Astrocyte (in vitro differentiated cells and primary cell): Measurements from ENCODE around the gene MBNL1. TPM values are rescaled to one million over a fixed set of nuclear protein-coding genes. Genes with fewer than 3 reads are reported as not detected.

Experiments used
- DNase-seq: peaks from one replicate; pipeline ENCODE4 v3.0.0-alpha.2; 2010; ENCODE audit warnings: low read depth
- FAIRE-seq: peaks from 2 replicates; lab custom pipeline; 2011; peaks lifted over from hg19 to GRCh38; lab: Jason Lieb, UNC
- H2AFZ ChIP-seq: 2 replicates; pipeline ENCODE4 v1.6.0; 2012; ENCODE audit warnings: low read depth, low read length, inconsistent platforms
- H3K27ac ChIP-seq: 2 replicates; pipeline ENCODE4 v1.5.1; 2011; ENCODE audit warnings: low read depth, low read length, inconsistent platforms
- H3K27me3 ChIP-seq: 2 replicates; pipeline ENCODE4 v1.6.0; 2011; ENCODE audit warnings: low read length, inconsistent platforms; ENCODE audit not compliant: insufficient read depth
- H3K36me3 ChIP-seq: 2 replicates; pipeline ENCODE4 v1.5.1; 2011; ENCODE audit warnings: low read length, inconsistent platforms; ENCODE audit not compliant: insufficient read depth
- H3K4me1 ChIP-seq: 2 replicates; pipeline ENCODE4 v1.5.1; 2011; ENCODE audit warnings: low read length, inconsistent platforms; ENCODE audit not compliant: insufficient read depth
- H3K4me2 ChIP-seq: 2 replicates; pipeline ENCODE4 v1.6.0; 2012; ENCODE audit warnings: low read length, inconsistent platforms
- H3K4me3 ChIP-seq: 2 replicates; pipeline ENCODE4 v1.5.1; 2011; ENCODE audit warnings: low read depth, mild to moderate bottlenecking, low read length, inconsistent platforms; ENCODE audit not compliant: insufficient read depth
- H3K79me2 ChIP-seq: 2 replicates; pipeline ENCODE4 v1.6.0; 2012; ENCODE audit warnings: mild to moderate bottlenecking, low read length, inconsistent platforms; ENCODE audit not compliant: insufficient read depth
- H3K9ac ChIP-seq: 2 replicates; pipeline ENCODE4 v1.6.0; 2012; ENCODE audit warnings: mild to moderate bottlenecking, low read length, inconsistent platforms
- H3K9me3 ChIP-seq: 2 replicates; pipeline ENCODE4 v1.5.1; 2012; ENCODE audit warnings: low read depth, mild to moderate bottlenecking, low read length, inconsistent platforms; ENCODE audit not compliant: insufficient read depth
- H4K20me1 ChIP-seq: 2 replicates; pipeline ENCODE4 v1.6.0; 2012; ENCODE audit warnings: low read length, inconsistent platforms; ENCODE audit not compliant: insufficient read depth
- H3K27ac Mint-ChIP-seq: one replicate; pipeline ENCODE4 v1.8.0; 2021; ENCODE audit warnings: mild to moderate bottlenecking, mixed read lengths; ENCODE audit not compliant: unreplicated experiment
- H3K27me3 Mint-ChIP-seq: one replicate; pipeline ENCODE4 v1.8.0; 2021; ENCODE audit warnings: low read depth, mixed read lengths; ENCODE audit not compliant: unreplicated experiment
- H3K36me3 Mint-ChIP-seq: one replicate; pipeline ENCODE4 v1.8.0; 2021; ENCODE audit warnings: low read depth, mixed read lengths; ENCODE audit not compliant: unreplicated experiment
- H3K4me1 Mint-ChIP-seq: one replicate; pipeline ENCODE4 v1.8.0; 2021; ENCODE audit warnings: low read depth, mixed read lengths; ENCODE audit not compliant: unreplicated experiment
- H3K4me3 Mint-ChIP-seq: one replicate; pipeline ENCODE4 v1.8.0; 2021; ENCODE audit warnings: mild to moderate bottlenecking, moderate library complexity, mixed read lengths; ENCODE audit not compliant: unreplicated experiment
- H3K9me3 Mint-ChIP-seq: one replicate; pipeline ENCODE4 v1.8.0; 2021; ENCODE audit warnings: mild to moderate bottlenecking, mixed read lengths; ENCODE audit not compliant: unreplicated experiment
- CTCF ChIP-seq: IDR thresholded peaks from 2 replicates; pipeline ENCODE4 v1.5.1; 2011; ENCODE audit warnings: low read depth, mild to moderate bottlenecking, inconsistent platforms, low read length, moderate library complexity; ENCODE audit not compliant: insufficient read depth
- EZH2 ChIP-seq: IDR thresholded peaks from 2 replicates; pipeline ENCODE4 v1.6.1; 2012; ENCODE audit warnings: mild to moderate bottlenecking, low read length, inconsistent platforms; ENCODE audit not compliant: insufficient read depth
- total RNA-seq: library from RNA; stranded (reverse); gene quantifications from 2 replicates; pipeline ENCODE4 v1.2.1, GENCODE V29; 2021

Gene MBNL1
- total RNA-seq, 1 donor from 2014 or later, result 93.1 TPM

- no peaks in the 10 kb centered on the region for H3K9me3 ChIP-seq
- no peaks in the 10 kb centered on the region for H3K27me3 Mint-ChIP-seq
- peaks cover 2% of the 10 kb centered on the region for H3K4me1 ChIP-seq
- peaks cover 3% of the 10 kb centered on the region for H3K36me3 Mint-ChIP-seq
- no peaks in the 10 kb centered on the region for H4K20me1 ChIP-seq
- FAIRE-seq (no peak), DNase-seq (no peak)
- no peak overlapping the region for H3K27ac Mint-ChIP-seq
- H2AFZ ChIP-seq, result no peak overlapping the region
- H3K4me3 Mint-ChIP-seq, result no peak overlapping the region
- no peak overlapping the region for H3K4me3 ChIP-seq
- H3K4me1 Mint-ChIP-seq, result peaks cover 14% of the 10 kb centered on the region
- no peak overlapping the region for H3K27ac ChIP-seq
- H3K4me2 ChIP-seq, result no peak overlapping the region
- H3K9ac ChIP-seq, result no peak overlapping the region
- H3K27me3 ChIP-seq, result no peaks in the 10 kb centered on the region
- H3K9me3 Mint-ChIP-seq, result peaks cover 2% of the 10 kb centered on the region
- H3K79me2 ChIP-seq, result no peaks in the 10 kb centered on the region
- no peaks in the 10 kb centered on the region for H3K36me3 ChIP-seq
- TF ChIP-seq CTCF (no peak), EZH2 (no peak)
Observed at GRCh38 chr3:152232001-152232400, 36.7 kb upstream of the MBNL1 start.

- H3K36me3 ChIP-seq, result no peaks in the 10 kb centered on the region
- no peak overlapping the region for H3K4me2 ChIP-seq
- H3K27me3 Mint-ChIP-seq, result no peaks in the 10 kb centered on the region
- no peak overlapping the region for H2AFZ ChIP-seq
- H3K4me1 Mint-ChIP-seq, result peaks cover 14% of the 10 kb centered on the region
- no peaks in the 10 kb centered on the region for H4K20me1 ChIP-seq
- H3K79me2 ChIP-seq, result no peaks in the 10 kb centered on the region
- peaks cover 3% of the 10 kb centered on the region for H3K9me3 Mint-ChIP-seq
- FAIRE-seq, result no peak
- no peak overlapping the region for H3K9ac ChIP-seq
- no peak overlapping the region for H3K4me3 Mint-ChIP-seq
- no peak for DNase-seq
- no peak for TF ChIP-seq EZH2
- H3K27ac Mint-ChIP-seq, result no peak overlapping the region
- peaks cover 3% of the 10 kb centered on the region for H3K36me3 Mint-ChIP-seq
- H3K4me1 ChIP-seq, result peaks cover 2% of the 10 kb centered on the region
- H3K9me3 ChIP-seq, result no peaks in the 10 kb centered on the region
- H3K27me3 ChIP-seq, result no peaks in the 10 kb centered on the region
- H3K27ac ChIP-seq, result no peak overlapping the region
- H3K4me3 ChIP-seq, result no peak overlapping the region
Observed at GRCh38 chr3:152232679-152233078, 36.0 kb upstream of the MBNL1 start.

GRCh38 chr3:152234657-152235375 is 33.9 kb upstream of the MBNL1 start:
- Mint-ChIP-seq H3K27me3 (no peaks in the 10 kb centered on the region), H3K4me3 (no peak overlapping the region), H3K36me3 (peaks cover 3% of the 10 kb centered on the region), H3K9me3 (peaks cover 3% of the 10 kb centered on the region), H3K27ac (no peak overlapping the region), H3K4me1 (peaks cover 14% of the 10 kb centered on the region)
- Histone ChIP-seq H3K4me3 (no peak overlapping the region), H3K79me2 (no peaks in the 10 kb centered on the region), H4K20me1 (no peaks in the 10 kb centered on the region), H3K4me2 (no peak overlapping the region), H2AFZ (no peak overlapping the region), H3K9me3 (no peaks in the 10 kb centered on the region), H3K4me1 (peaks cover 2% of the 10 kb centered on the region), H3K36me3 (no peaks in the 10 kb centered on the region), H3K27ac (no peak overlapping the region), H3K27me3 (no peaks in the 10 kb centered on the region), H3K9ac (no peak overlapping the region)
- TF ChIP-seq CTCF (no peak), EZH2 (no peak)
- no peak for DNase-seq
- peak; percentile 50 for FAIRE-seq
